H1 (cell line): ENCODE measurements around the gene UNC119.

ENCODE experiments used
- ASH2L ChIP-seq: fragments of 200-600, 300-600 bp; sonication (generic); IDR thresholded peaks from one replicate; pipeline ENCODE4 v1.7.1; 2017; ENCODE audit warnings: low read length
- EZH2 ChIP-seq: fragments of 200-600 bp; sonication (generic); IDR thresholded peaks from 2 replicates; pipeline ENCODE4 v1.7.1; 2012; ENCODE audit warnings: low read depth, mild to moderate bottlenecking, moderate library complexity, low read length, inconsistent platforms; ENCODE audit not compliant: severe bottlenecking
- NRF1 ChIP-seq: IDR thresholded peaks from 2 replicates; pipeline ENCODE4 v1.6.1; 2011; ENCODE audit warnings: mild to moderate bottlenecking, low read depth, low read length, improper control_type of control experiment
- POLR2A ChIP-seq, 2 experiments: IDR thresholded peaks; 1 replicate in 1 of 2; 2 replicates in 1 of 2; pipeline ENCODE4 v1.6.1; 2011; ENCODE audit warnings: low read depth in 2 of 2, low read length in 2 of 2, mild to moderate bottlenecking in 2 of 2; ENCODE audit errors: control extremely low read depth in 1 of 2

GRCh38 chr17:28597606-28598383, 45.4 kb upstream of the UNC119 start:
- no peak for TF ChIP-seq NRF1
- TF ChIP-seq EZH2 = no peak
- TF ChIP-seq ASH2L = no peak
- TF ChIP-seq POLR2A (IDR thresholded peaks at IDR 0.05; ENCODE audit: control extremely low read depth in 1 of 2, low read depth in 2 of 2, low read length in 2 of 2) = no peak
